ENCODE data around the gene TAS2R9.
A peak's percentile ranks its signal among the peaks of the same experiment; 100 is the strongest.

The TAS2R9 gene

DNA sequence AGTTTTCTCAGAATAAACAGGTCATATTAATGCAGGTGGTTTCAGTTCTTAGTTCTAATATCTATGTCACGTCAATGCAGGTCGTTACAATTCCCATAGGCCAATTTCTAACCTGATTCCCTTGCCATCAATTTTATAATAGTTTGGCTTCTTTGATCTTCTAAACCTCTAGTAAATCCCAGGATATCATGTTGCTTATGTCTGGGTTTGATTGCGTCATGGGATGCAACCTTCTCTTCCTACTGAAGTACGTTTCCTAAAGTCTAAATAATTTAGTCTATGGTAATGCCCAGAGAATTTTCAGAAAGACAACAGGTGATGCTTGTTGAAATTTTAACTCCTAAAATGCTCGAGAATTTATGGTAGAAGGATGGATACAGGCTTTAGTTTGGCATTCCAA lies 26.7 kb downstream of the TAS2R9 start:
- no peak overlapping the region for H3K27ac ChIP-seq
- H3K4me1 ChIP-seq (ENCODE audit: low read depth, poor library complexity, severe bottlenecking) = no peaks in the 10 kb centered on the region
- H2AFZ ChIP-seq (ENCODE audit: low read depth) = no peak overlapping the region
- TF ChIP-seq, protein P1, sequence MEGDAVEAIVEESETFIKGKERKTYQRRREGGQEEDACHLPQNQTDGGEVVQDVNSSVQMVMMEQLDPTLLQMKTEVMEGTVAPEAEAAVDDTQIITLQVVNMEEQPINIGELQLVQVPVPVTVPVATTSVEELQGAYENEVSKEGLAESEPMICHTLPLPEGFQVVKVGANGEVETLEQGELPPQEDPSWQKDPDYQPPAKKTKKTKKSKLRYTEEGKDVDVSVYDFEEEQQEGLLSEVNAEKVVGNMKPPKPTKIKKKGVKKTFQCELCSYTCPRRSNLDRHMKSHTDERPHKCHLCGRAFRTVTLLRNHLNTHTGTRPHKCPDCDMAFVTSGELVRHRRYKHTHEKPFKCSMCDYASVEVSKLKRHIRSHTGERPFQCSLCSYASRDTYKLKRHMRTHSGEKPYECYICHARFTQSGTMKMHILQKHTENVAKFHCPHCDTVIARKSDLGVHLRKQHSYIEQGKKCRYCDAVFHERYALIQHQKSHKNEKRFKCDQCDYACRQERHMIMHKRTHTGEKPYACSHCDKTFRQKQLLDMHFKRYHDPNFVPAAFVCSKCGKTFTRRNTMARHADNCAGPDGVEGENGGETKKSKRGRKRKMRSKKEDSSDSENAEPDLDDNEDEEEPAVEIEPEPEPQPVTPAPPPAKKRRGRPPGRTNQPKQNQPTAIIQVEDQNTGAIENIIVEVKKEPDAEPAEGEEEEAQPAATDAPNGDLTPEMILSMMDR (conservative IDR thresholded peaks at IDR 0.05; ENCODE audit: low read depth, low read length) = no peak
- H4K20me1 ChIP-seq (ENCODE audit: insufficient read depth) = no peaks in the 10 kb centered on the region
- no peak overlapping the region for H3K9ac ChIP-seq
- H3K4me3 ChIP-seq (IDR thresholded peaks at IDR 0.05; ENCODE audit: insufficient read depth, low read depth, low read length) = no peak overlapping the region
- H3K27me3 ChIP-seq (ENCODE audit: insufficient read depth, low read depth) = no peaks in the 10 kb centered on the region
- H3K36me3 ChIP-seq (ENCODE audit: insufficient read depth) = no peaks in the 10 kb centered on the region
- no peaks in the 10 kb centered on the region for H3K79me2 ChIP-seq (ENCODE audit: insufficient read depth, low read depth)
- H3K4me2 ChIP-seq = no peak overlapping the region

DNA sequence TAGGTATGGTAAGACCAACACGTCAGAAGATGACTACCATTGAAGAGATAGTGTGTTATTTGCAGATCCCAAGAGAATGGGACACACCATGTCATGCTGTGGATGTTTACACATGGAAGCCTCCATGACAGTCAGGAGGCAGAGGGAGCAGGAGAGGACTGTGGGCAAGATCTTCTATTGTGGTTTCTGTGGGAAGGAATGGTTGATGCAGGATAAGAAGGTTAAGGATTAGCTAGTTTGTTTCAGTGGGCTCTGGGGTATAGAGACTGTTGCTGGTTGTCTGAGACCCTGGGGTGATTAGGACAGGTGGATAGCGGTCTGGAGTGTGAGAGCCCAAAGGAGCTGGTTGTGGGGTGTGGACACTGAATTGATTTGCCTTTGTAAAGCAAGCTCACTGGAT lies 30.9 kb downstream of the TAS2R9 start:
- Histone ChIP-seq H3K4me2 (no peak overlapping the region), H3K27ac (no peak overlapping the region), H3K27me3 (ENCODE audit: insufficient read depth, low read depth) (no peaks in the 10 kb centered on the region), H3K36me3 (ENCODE audit: insufficient read depth) (no peaks in the 10 kb centered on the region), H3K79me2 (ENCODE audit: insufficient read depth, low read depth) (no peaks in the 10 kb centered on the region), H4K20me1 (ENCODE audit: insufficient read depth) (no peaks in the 10 kb centered on the region), H3K4me3 (IDR thresholded peaks at IDR 0.05; ENCODE audit: insufficient read depth, low read depth, low read length) (no peak overlapping the region), H2AFZ (ENCODE audit: low read depth) (no peak overlapping the region), H3K4me1 (ENCODE audit: low read depth, poor library complexity, severe bottlenecking) (no peaks in the 10 kb centered on the region), H3K9ac (no peak overlapping the region)
- TF ChIP-seq, protein P1 (conservative IDR thresholded peaks at IDR 0.05; ENCODE audit: low read depth, low read length) = no peak

DNA sequence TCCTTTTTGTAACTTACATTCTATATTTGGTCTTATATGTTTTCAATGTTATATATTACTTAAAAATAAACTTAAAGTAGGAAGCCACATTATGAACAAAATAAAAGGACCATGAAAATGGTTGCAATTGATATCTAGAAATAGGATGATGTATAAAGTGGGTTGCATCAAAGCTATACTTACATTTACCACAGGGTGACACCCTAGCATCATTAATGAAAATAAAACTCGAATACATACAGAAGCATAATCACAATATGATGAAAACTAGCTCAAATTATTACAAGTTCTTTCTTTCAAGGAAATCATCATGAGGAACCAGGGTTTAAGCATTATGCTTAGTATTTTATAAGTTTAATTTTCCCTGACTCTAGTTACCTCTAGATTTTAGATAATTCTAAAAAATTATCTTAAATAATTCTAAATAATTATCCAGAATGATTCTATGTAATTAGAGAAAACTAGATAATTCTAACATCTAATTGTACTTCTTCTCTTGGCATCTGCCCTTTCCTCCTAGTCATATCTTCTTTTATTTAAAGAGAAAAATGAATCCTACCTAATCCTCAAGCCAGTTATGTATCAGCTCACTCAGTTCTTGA lies 38.7 kb downstream of the TAS2R9 start:
- Histone ChIP-seq H3K36me3 (ENCODE audit: insufficient read depth) (no peaks in the 10 kb centered on the region), H3K4me3 (IDR thresholded peaks at IDR 0.05; ENCODE audit: insufficient read depth, low read depth, low read length) (no peak overlapping the region), H3K79me2 (ENCODE audit: insufficient read depth, low read depth) (no peaks in the 10 kb centered on the region), H2AFZ (ENCODE audit: low read depth) (no peak overlapping the region), H3K4me1 (ENCODE audit: low read depth, poor library complexity, severe bottlenecking) (no peaks in the 10 kb centered on the region), H3K9ac (no peak overlapping the region), H3K4me2 (no peak overlapping the region), H4K20me1 (ENCODE audit: insufficient read depth) (no peaks in the 10 kb centered on the region), H3K27me3 (ENCODE audit: insufficient read depth, low read depth) (no peaks in the 10 kb centered on the region), H3K27ac (no peak overlapping the region)
- TF ChIP-seq, protein P1 (conservative IDR thresholded peaks at IDR 0.05; ENCODE audit: low read depth, low read length) = peak; percentile 73

DNA sequence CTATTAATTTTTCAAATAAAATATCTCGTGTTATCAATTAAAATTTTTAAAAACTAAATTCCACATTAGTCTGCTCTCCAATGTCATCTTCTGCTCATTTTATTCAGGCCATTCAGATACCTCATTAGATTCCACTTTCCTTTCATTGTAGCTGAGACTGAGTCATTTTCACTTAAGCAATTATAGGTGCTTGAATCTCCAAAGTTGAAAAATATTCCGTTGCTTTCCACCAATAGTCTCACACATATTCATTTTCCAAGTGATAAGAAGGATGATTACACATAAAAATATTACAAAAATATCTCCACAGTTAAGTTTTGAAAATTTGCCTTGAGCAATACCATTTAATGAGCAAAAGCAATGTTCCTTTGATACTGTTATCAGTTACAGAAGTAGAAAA lies 50.3 kb downstream of the TAS2R9 start:
- H2AFZ ChIP-seq (ENCODE audit: low read depth) = no peak overlapping the region
- H3K9ac ChIP-seq = no peak overlapping the region
- TF ChIP-seq, protein P1 (conservative IDR thresholded peaks at IDR 0.05; ENCODE audit: low read depth, low read length) = no peak
- no peak overlapping the region for H3K4me3 ChIP-seq (IDR thresholded peaks at IDR 0.05; ENCODE audit: insufficient read depth, low read depth, low read length)
- H3K27ac ChIP-seq = no peak overlapping the region
- no peak overlapping the region for H3K4me2 ChIP-seq
- H3K27me3 ChIP-seq (ENCODE audit: insufficient read depth, low read depth) = no peaks in the 10 kb centered on the region
- no peaks in the 10 kb centered on the region for H3K79me2 ChIP-seq (ENCODE audit: insufficient read depth, low read depth)
- H3K4me1 ChIP-seq (ENCODE audit: low read depth, poor library complexity, severe bottlenecking) = no peaks in the 10 kb centered on the region
- no peaks in the 10 kb centered on the region for H3K36me3 ChIP-seq (ENCODE audit: insufficient read depth)
- no peaks in the 10 kb centered on the region for H4K20me1 ChIP-seq (ENCODE audit: insufficient read depth)
